ENCODE results near the gene CPHXL2.

CPHXL2 gene

GRCh38 chr16:75701361-75701760, 24.6 kb upstream of the CPHXL2 start, which contains the start of gene DUXB:
TSS of gene DUXB (minus strand) at chr16:75701461. CDS start at chr16:75701418, 43 bp downstream.
- CTCF ChIA-PET, result no interaction called here
- H3K9me3 ChIP-seq (ENCODE audit: control insufficient read depth, insufficient read depth, low read depth, low read length), result no peaks in the 10 kb centered on the region
- no peaks in the 10 kb centered on the region for H3K4me1 ChIP-seq (ENCODE audit: control insufficient read depth, insufficient read depth, low read length)
- TF ChIP-seq ZNF416 (tag by site-specific recombination; IDR thresholded peaks at IDR 0.05) (no peak), ZNF561 (tag by site-specific recombination; IDR thresholded peaks at IDR 0.05; ENCODE audit: borderline replicate concordance) (no peak), ZNF76 (tag by site-specific recombination; IDR thresholded peaks at IDR 0.05; ENCODE audit: borderline replicate concordance, low read depth) (no peak), SALL2 (tag by site-specific recombination; IDR thresholded peaks at IDR 0.05; ENCODE audit: borderline replicate concordance) (no peak), ZNF19 (tag by site-specific recombination; IDR thresholded peaks at IDR 0.05; ENCODE audit: low read depth) (no peak), SCRT2 (tag by site-specific recombination; IDR thresholded peaks at IDR 0.05) (no peak), ZNF394 (tag by site-specific recombination; IDR thresholded peaks at IDR 0.05; ENCODE audit: borderline replicate concordance) (no peak), FEZF1 (tag by site-specific recombination; IDR thresholded peaks at IDR 0.05) (no peak), ZNF785 (tag by site-specific recombination; IDR thresholded peaks at IDR 0.05) (no peak), ZNF202 (tag by site-specific recombination; IDR thresholded peaks at IDR 0.05; ENCODE audit: borderline replicate concordance) (no peak), ZNF830 (tag by site-specific recombination; IDR thresholded peaks at IDR 0.05; ENCODE audit: low read depth) (no peak), ZBTB17 (tag by site-specific recombination; IDR thresholded peaks at IDR 0.05) (no peak), ZBTB44 (tag by site-specific recombination; IDR thresholded peaks at IDR 0.05) (no peak), ZNF398 (tag by site-specific recombination; IDR thresholded peaks at IDR 0.05) (no peak)
- no peak within 1 kb of the TSS for H3K4me3 ChIP-seq (ENCODE audit: low read depth, low read length)
- no peak within 1 kb of the TSS for H3K27ac ChIP-seq (ENCODE audit: extremely low read depth, low read depth, low read length)
- POLR2A ChIA-PET, result no interaction called here
- no peaks in the 10 kb centered on the region for H3K36me3 ChIP-seq (ENCODE audit: control insufficient read depth in 2 of 2, insufficient read depth in 1 of 2, low read length in 2 of 2)

GRCh38 chr16:75697571-75697970, 20.8 kb upstream of the CPHXL2 start:
- Histone ChIP-seq H3K4me3 (ENCODE audit: low read depth, low read length) (no peak overlapping the region), H3K36me3 (ENCODE audit: control insufficient read depth in 2 of 2, insufficient read depth in 1 of 2, low read length in 2 of 2) (no peaks in the 10 kb centered on the region), H3K9me3 (ENCODE audit: control insufficient read depth, insufficient read depth, low read depth, low read length) (no peaks in the 10 kb centered on the region), H3K27ac (ENCODE audit: extremely low read depth, low read depth, low read length) (no peak overlapping the region), H3K4me1 (ENCODE audit: control insufficient read depth, insufficient read depth, low read length) (no peaks in the 10 kb centered on the region)
- CTCF ChIA-PET, result interaction anchor here (0.5 kb wide), 1 partner anchor 105 kb away, joined by 3 read pairs; no protein-coding TSS in a partner anchor
- POLR2A ChIA-PET, result no interaction called here
- no peak for TF ChIP-seq PRDM1 (tag by site-specific recombination; IDR thresholded peaks at IDR 0.05)
- TF ChIP-seq TSHZ1 (tag by site-specific recombination; IDR thresholded peaks at IDR 0.05; ENCODE audit: borderline replicate concordance), result no peak
- no peak for TF ChIP-seq ZSCAN23 (tag by site-specific recombination; IDR thresholded peaks at IDR 0.05)
- no peak for TF ChIP-seq ZFP37 (tag by site-specific recombination; IDR thresholded peaks at IDR 0.05)
- no peak for TF ChIP-seq ZNF112 (tag by site-specific recombination; IDR thresholded peaks at IDR 0.05)
- TF ChIP-seq ZNF707 (tag by site-specific recombination; IDR thresholded peaks at IDR 0.05), result no peak
- TF ChIP-seq CTCF (tag by site-specific recombination; IDR thresholded peaks at IDR 0.05), result no peak
- TF ChIP-seq OSR2 (tag by site-specific recombination; IDR thresholded peaks at IDR 0.05), result no peak
- no peak for TF ChIP-seq ZNF202 (tag by site-specific recombination; IDR thresholded peaks at IDR 0.05; ENCODE audit: borderline replicate concordance)
- no peak for TF ChIP-seq ZNF433 (tag by site-specific recombination; IDR thresholded peaks at IDR 0.05; ENCODE audit: low read depth)
- no peak for TF ChIP-seq ZNF560 (tag by site-specific recombination; IDR thresholded peaks at IDR 0.05; ENCODE audit: borderline replicate concordance)
- no peak for TF ChIP-seq ZNF121 (tag by site-specific recombination; IDR thresholded peaks at IDR 0.05)
- no peak for TF ChIP-seq ZNF354C (tag by site-specific recombination; IDR thresholded peaks at IDR 0.05; ENCODE audit: borderline replicate concordance, low read depth)
- no peak for TF ChIP-seq ZNF132 (tag by site-specific recombination; IDR thresholded peaks at IDR 0.05; ENCODE audit: borderline replicate concordance)
- no peak for TF ChIP-seq OVOL3 (tag by site-specific recombination; IDR thresholded peaks at IDR 0.05)
- TF ChIP-seq EGR2 (tag by site-specific recombination; IDR thresholded peaks at IDR 0.05; ENCODE audit: low read depth), result no peak
